Effector memory CD4-positive, alpha-beta T cell (primary cell): ENCODE results near the gene SMPDL3B.

Experiments used
- DNase-seq, 3 donors: peaks; one replicate each; pipeline ENCODE4 v3.0.0-alpha.2; 2020
- H3K27ac ChIP-seq: 2 replicates; pipeline ENCODE4 v1.7.0; 2013; ENCODE audit warnings: mild to moderate bottlenecking, low read length, moderate library complexity; ENCODE audit not compliant: insufficient read depth, poor library complexity, severe bottlenecking
- H3K27me3 ChIP-seq: replicated peaks from 2 replicates; pipeline ENCODE4 v1.7.0; 2013; ENCODE audit warnings: mild to moderate bottlenecking, low read length; ENCODE audit not compliant: insufficient read depth, control insufficient read depth, poor library complexity, severe bottlenecking
- H3K36me3 ChIP-seq: 2 replicates; pipeline ENCODE4 v1.7.0; 2013; ENCODE audit warnings: mild to moderate bottlenecking, low read length, moderate library complexity; ENCODE audit not compliant: control insufficient read depth, insufficient read depth
- H3K4me1 ChIP-seq: 2 replicates; pipeline ENCODE4 v1.7.0; 2013; ENCODE audit warnings: low read length, mild to moderate bottlenecking; ENCODE audit not compliant: control insufficient read depth, insufficient read depth, poor library complexity, severe bottlenecking
- H3K4me3 ChIP-seq: 2 replicates; pipeline ENCODE4 v1.7.0; 2013; ENCODE audit warnings: low read length, low read depth, mild to moderate bottlenecking; ENCODE audit not compliant: insufficient read depth, poor library complexity, severe bottlenecking
- H3K9me3 ChIP-seq: 2 replicates; pipeline ENCODE4 v1.7.0; 2013; ENCODE audit warnings: mild to moderate bottlenecking, low read length, moderate library complexity; ENCODE audit not compliant: control insufficient read depth

SMPDL3B gene

DNA sequence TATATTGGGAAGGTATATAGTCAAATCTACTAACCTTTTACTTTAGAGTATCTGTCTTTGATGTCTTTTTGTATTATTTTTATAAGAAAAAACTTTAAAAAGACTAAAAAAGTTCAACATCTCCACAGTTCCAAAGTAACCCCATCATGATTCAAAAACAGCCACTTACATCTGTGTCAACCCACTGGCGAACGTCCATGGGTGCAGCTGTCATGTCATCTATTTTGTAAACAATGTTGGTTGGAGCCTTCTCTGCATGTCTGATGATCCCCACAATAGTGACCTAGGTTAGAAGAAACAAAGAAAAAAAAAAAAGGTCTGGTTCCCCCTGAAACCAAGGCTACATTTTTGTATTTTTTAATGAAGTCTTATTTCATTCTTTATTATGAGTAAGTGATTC lies 28.0 kb upstream of the SMPDL3B start:
- no peak overlapping the region for H3K4me3 ChIP-seq
- H3K36me3 ChIP-seq = peaks cover 44% of the 10 kb centered on the region
- no peaks in the 10 kb centered on the region for H3K27me3 ChIP-seq
- DNase-seq = no peak
- H3K9me3 ChIP-seq = no peaks in the 10 kb centered on the region
- H3K4me1 ChIP-seq = no peaks in the 10 kb centered on the region
- H3K27ac ChIP-seq = no peak overlapping the region

DNA sequence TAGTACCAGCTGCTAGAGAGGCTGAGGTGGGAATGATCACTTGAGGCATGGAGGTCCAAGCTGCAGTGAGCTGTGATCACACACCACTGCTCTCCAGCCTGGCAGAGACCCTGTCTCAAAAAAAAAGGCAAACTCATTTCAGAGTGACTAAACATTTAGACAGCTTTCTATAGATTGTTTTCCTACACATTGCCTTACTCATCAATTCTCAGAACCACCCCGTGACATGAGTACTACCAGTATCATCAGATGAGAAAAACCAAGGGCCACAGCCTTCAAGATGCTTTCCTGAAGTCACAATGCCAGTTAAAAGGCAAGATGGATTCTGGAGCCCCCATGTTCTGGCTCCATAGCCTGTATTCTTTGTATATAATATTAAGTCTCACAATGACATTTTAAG lies 22.4 kb upstream of the SMPDL3B start:
- peaks cover 21% of the 10 kb centered on the region for H3K36me3 ChIP-seq
- H3K9me3 ChIP-seq = no peaks in the 10 kb centered on the region
- no peaks in the 10 kb centered on the region for H3K27me3 ChIP-seq
- DNase-seq = no peak
- H3K4me1 ChIP-seq = peaks cover 6% of the 10 kb centered on the region
- no peak overlapping the region for H3K4me3 ChIP-seq
- no peak overlapping the region for H3K27ac ChIP-seq

DNA sequence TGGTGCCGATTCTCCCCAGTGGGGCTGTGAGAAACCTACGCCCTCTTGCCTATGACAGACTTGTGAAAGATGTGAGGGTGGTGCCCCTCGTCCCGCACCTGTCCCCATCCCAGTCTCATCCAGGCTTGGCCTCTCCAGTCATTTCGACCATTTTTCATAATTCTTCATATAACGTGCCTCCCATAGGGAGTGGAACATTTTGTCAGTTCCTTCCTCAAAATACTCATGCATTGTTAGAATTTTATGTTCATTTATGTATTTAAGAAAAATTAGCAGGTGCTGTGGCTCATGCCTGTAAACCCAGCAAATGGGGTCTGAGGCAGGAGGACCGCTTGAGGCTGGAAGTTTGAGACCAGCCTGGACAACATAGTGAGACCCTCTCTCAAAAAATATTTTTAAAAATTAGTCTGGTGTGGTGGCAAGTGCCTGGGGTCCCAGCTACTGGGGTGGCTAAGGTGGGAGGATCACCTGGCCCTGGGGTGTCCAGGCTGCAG lies 19.7 kb upstream of the SMPDL3B start:
- Histone ChIP-seq H3K4me1 (peaks cover 6% of the 10 kb centered on the region), H3K27ac (peak overlapping the region; percentile 55), H3K27me3 (no peaks in the 10 kb centered on the region), H3K4me3 (no peak overlapping the region), H3K9me3 (no peaks in the 10 kb centered on the region), H3K36me3 (peaks cover 5% of the 10 kb centered on the region)
- no peak for DNase-seq

DNA sequence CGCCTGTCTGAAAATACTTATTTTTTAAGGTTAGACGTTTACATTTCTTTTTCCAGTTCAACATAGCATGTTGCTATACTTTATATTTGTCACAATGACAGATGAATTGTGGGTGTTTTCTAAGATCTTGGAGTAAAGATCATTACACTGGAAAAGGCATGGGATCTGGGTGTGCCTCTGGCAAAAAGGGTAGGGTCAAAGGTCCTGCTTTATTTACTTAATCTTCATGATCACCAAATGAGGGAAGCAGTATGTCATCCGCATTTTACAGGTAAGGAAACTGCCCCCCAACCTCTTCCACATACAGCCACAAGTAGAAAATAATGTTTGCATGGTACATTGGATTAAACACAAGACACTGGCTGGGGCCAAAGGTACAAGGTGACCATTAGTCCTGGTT lies 12.5 kb upstream of the SMPDL3B start:
- no peaks in the 10 kb centered on the region for H3K27me3 ChIP-seq
- no peaks in the 10 kb centered on the region for H3K9me3 ChIP-seq
- H3K4me1 ChIP-seq = no peaks in the 10 kb centered on the region
- no peak overlapping the region for H3K4me3 ChIP-seq
- H3K27ac ChIP-seq = no peak overlapping the region
- DNase-seq = no peak
- H3K36me3 ChIP-seq = no peaks in the 10 kb centered on the region

DNA sequence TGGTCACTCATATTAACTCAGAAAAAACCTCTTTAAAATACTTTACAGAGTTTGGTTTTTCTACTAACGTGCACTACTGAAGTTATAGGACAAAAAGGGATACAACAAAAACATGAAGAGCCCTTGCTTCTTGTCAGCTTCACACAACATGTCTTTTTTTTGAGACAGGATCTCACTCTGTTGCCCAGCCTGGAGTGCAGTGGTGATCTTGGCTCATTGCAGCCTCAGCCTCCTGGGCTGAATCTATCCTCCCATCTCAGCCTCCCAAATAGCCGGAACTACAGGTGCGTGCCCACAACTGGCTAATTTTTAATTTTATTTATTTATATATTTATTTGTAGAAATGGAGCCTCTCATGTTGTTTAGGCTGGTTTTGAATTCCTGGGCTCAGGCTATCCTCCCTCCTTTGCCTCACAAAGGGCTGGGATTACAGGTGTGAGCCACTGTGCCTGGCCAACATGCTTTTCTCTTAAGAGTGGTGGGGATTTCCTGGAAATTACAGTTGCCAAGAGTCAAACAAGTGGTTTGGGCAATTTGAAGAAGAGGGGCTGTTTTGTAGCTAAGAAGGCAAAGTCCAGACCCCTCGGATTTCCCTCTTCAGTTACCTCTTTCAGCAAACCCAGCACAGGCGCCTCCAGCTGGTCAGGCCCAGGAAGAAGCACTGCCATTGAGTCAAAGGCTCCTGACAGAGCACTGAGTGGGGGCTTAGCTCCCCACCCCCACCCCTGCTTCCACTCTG lies 6.4 kb upstream of the SMPDL3B start:
- Histone ChIP-seq H3K9me3 (no peaks in the 10 kb centered on the region), H3K36me3 (no peaks in the 10 kb centered on the region), H3K4me1 (no peaks in the 10 kb centered on the region), H3K4me3 (no peak overlapping the region), H3K27ac (no peak overlapping the region), H3K27me3 (no peaks in the 10 kb centered on the region)
- no peak for DNase-seq

DNA sequence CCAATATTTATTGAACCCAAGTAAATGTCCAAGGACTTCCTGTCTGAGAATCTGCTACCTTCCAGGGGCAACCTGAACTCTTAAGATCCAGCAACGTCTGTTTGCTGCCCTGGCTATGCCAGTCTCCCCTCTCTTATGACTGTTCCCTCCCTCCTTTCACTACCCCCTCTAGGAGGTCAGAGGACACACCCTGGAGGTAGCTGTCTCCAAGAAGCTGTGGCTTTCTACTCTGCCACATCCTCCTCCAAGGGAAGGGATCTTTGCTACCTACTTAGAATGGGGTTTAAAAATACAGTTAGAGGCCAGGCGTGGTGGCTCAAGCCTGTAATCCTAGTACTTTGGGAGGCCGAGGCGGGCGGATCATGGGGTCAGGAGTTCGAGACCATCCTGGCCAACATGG lies 3.6 kb upstream of the SMPDL3B start:
- Histone ChIP-seq H3K4me3 (no peak overlapping the region), H3K36me3 (no peaks in the 10 kb centered on the region), H3K9me3 (no peaks in the 10 kb centered on the region), H3K27ac (no peak overlapping the region), H3K4me1 (peaks cover 5% of the 10 kb centered on the region), H3K27me3 (no peaks in the 10 kb centered on the region)
- no peak for DNase-seq

DNA sequence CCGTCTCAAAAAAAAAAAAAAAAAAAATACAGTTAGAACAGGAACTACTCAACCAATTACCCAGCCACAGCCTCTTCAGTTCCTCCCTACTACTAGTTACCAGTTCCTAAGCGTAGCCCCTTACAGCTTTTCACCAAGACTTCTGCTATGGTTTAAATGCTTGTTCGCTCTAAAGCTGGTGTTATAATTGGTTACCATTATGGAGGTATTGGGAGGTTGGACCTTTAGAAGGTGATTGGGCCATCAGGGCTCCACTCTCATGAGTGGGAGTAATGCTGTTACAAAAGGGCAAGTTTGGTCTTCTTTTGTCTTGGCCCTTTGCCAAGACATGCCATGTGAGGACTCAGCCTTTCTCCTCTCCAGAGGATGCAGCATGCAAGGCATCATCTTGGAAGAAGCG lies 3.0 kb upstream of the SMPDL3B start:
- Histone ChIP-seq H3K27me3 (no peaks in the 10 kb centered on the region), H3K4me3 (no peak overlapping the region), H3K9me3 (no peaks in the 10 kb centered on the region), H3K36me3 (no peaks in the 10 kb centered on the region), H3K27ac (no peak overlapping the region), H3K4me1 (peaks cover 5% of the 10 kb centered on the region)
- no peak for DNase-seq

DNA sequence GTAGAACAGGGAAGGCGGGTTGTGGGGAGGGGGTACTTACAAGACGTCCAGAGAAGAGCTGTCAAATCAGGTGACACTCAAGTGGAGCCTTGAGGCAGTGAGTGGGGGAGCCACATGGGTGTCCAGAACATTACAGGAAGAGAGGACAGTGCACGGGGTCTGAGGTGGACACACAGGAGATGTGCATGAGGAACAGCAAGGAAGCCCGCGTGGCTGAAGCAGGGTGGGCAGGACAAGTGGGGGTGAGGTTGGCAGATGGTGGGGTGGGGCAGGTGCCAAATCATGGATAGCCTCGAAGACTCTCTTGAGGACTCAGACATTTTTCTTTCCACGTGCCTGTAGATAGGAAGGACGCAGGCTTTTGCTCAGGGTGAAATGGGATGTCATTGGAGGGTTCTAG lies 921 bp downstream of the SMPDL3B start:
- H3K36me3 ChIP-seq = no peaks in the 10 kb centered on the region

DNA sequence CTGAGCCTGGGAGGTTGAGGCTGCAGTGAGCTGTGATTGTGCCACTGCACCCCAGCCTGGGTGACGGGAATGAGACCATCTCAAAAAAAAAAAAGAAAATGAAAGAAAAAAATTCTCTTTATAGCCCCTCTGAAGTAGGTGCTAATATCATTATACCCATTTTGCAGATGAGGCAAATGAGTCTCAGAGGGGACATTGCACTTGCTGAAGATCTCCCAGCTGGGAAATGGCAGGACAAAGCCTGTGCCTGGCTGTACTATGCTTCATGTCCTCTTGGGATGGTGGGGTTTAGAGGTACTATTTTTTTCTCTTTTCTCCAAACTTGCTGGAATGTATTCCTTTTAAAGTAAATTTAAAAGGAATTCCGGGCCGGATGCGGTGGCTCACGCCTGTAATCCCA lies 1.6 kb downstream of the SMPDL3B start:
- H3K27me3 ChIP-seq = no peaks in the 10 kb centered on the region
- no peak overlapping the region for H3K4me3 ChIP-seq
- no peak for DNase-seq
- H3K27ac ChIP-seq = no peak overlapping the region
- H3K36me3 ChIP-seq = no peaks in the 10 kb centered on the region
- no peaks in the 10 kb centered on the region for H3K9me3 ChIP-seq
- peaks cover 10% of the 10 kb centered on the region for H3K4me1 ChIP-seq

More for the DNA sequence above, 921 bp downstream of the SMPDL3B start:
- peaks cover 10% of the 10 kb centered on the region for H3K4me1 ChIP-seq
- no peak overlapping the region for H3K4me3 ChIP-seq
- no peaks in the 10 kb centered on the region for H3K9me3 ChIP-seq
- no peaks in the 10 kb centered on the region for H3K27me3 ChIP-seq
- H3K27ac ChIP-seq = no peak overlapping the region
- no peak for DNase-seq

DNA sequence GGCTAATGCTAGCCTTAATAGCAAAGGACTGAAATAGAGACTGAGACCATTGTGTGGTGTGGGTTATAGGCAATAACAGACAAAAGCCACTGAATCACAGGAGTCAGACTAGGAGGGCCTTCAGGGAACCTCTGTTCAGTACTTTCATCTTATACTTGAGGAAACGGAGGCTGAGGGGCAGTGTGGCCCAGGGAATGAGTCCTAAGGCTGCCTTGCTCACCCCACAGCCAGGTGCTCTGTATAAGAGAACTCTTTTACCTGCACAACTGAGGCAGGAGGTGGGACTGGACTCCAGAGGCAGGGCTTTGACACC lies 2.7 kb downstream of the SMPDL3B start:
- no peak overlapping the region for H3K4me3 ChIP-seq
- no peak for DNase-seq

More for the DNA sequence above, 2.7 kb downstream of the SMPDL3B start:
- Histone ChIP-seq H3K27me3 (no peaks in the 10 kb centered on the region), H3K27ac (no peak overlapping the region), H3K36me3 (no peaks in the 10 kb centered on the region), H3K4me1 (peaks cover 10% of the 10 kb centered on the region), H3K9me3 (no peaks in the 10 kb centered on the region)
